Glutamatergic neuron (in vitro differentiated cells): Measurements from ENCODE around the gene SERINC4. TPM values are rescaled to one million over a fixed set of nuclear protein-coding genes. Genes with fewer than 3 reads are reported as not detected.

Experiments used
- DNase-seq: peaks from one replicate; pipeline ENCODE4 v3.0.0; 2022
- H3K27ac Mint-ChIP-seq: one replicate; pipeline ENCODE4 v1.8.0; 2020; ENCODE audit warnings: mild to moderate bottlenecking, mixed read lengths, inconsistent platforms; ENCODE audit not compliant: unreplicated experiment
- H3K27me3 Mint-ChIP-seq: one replicate; pipeline ENCODE4 v1.8.0; 2020; ENCODE audit warnings: mild to moderate bottlenecking, moderate library complexity, mixed read lengths, inconsistent platforms; ENCODE audit not compliant: unreplicated experiment
- H3K36me3 Mint-ChIP-seq: one replicate; pipeline ENCODE4 v1.8.0; 2020; ENCODE audit warnings: mild to moderate bottlenecking, mixed read lengths, inconsistent platforms; ENCODE audit not compliant: unreplicated experiment
- H3K4me1 Mint-ChIP-seq: one replicate; pipeline ENCODE4 v1.8.0; 2020; ENCODE audit warnings: mild to moderate bottlenecking, low read depth, mixed read lengths, inconsistent platforms; ENCODE audit not compliant: unreplicated experiment
- H3K4me3 Mint-ChIP-seq: one replicate; pipeline ENCODE4 v1.8.0; 2020; ENCODE audit warnings: mild to moderate bottlenecking, mixed read lengths, inconsistent platforms; ENCODE audit not compliant: unreplicated experiment
- H3K9me3 Mint-ChIP-seq: one replicate; pipeline ENCODE4 v1.8.0; 2020; ENCODE audit warnings: mild to moderate bottlenecking, moderate library complexity, mixed read lengths, inconsistent platforms; ENCODE audit not compliant: unreplicated experiment
- total RNA-seq: library from RNA; stranded (reverse); fragmentation: NEBNext Ultra II Directional; extraction: Animal tissue kit (Norgen Biotek cat#: 25700); gene quantifications from one replicate; pipeline ENCODE4 v1.2.1, GENCODE V29; 2021; ENCODE audit not compliant: unreplicated experiment
- TF ChIP-seq, protein P1 (sequence below): fragments of 200-600 bp; sonication (generic); IDR thresholded peaks from one replicate; pipeline ENCODE4 v1.5.0; 2021; ENCODE audit not compliant: partially characterized antibody, unreplicated experiment

The SERINC4 gene
- total RNA-seq, 1 donor from 2014 or later = not detected

DNA sequence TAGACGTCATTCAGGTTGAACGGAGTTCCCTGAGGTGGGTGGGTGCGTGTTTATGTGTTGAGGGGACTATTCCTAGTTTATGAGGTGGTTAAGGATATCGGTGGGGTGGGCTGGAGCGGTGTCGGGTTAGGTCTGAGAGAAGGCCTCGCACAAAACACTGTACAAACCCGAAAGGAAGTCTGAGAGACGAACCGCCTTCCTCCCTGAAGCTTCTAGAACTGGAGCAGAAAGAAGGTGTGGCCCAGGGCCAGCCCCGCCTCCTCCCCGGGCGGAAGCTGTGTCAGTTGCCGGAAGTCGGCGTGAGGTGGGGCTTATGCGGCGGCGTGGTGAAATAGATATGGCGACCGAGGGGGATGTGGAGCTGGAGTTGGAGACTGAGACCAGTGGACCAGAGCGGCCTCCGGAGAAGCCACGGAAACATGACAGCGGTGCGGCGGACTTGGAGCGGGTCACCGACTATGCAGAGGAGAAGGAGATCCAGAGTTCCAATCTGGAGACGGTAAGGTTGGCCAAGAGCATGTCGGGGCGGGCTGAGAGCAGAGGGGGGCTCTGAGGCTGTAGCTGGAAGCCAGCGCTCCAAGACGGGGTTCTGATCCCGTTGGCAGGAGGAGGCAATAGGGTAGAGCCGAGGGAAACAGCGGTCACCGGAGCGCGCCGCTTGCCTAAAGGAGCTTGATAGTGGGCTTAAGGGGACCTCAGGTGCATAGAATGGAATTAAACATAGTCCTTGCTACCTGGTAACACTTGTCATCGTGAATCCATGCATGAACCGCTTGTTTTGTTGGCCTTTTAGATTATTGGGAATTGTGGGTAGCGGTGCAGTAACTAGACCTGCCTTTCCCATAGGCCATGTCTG lies 494 bp upstream of the SERINC4 start, which contains the start of gene HYPK:
HYPK (plus strand) TSS at position 314 of the 856 bp plus-strand sequence; CDS start at position 338, 24 bp downstream.
- peaks cover 7% of the 10 kb centered on the region for H3K9me3 Mint-ChIP-seq
- peaks cover 9% of the 10 kb centered on the region for H3K27me3 Mint-ChIP-seq
- peak within 1 kb of the TSS; percentile 97 for H3K27ac Mint-ChIP-seq
- H3K36me3 Mint-ChIP-seq = peaks cover 4% of the 10 kb centered on the region
- H3K4me1 Mint-ChIP-seq = peaks cover 15% of the 10 kb centered on the region
- TF ChIP-seq, protein P1, sequence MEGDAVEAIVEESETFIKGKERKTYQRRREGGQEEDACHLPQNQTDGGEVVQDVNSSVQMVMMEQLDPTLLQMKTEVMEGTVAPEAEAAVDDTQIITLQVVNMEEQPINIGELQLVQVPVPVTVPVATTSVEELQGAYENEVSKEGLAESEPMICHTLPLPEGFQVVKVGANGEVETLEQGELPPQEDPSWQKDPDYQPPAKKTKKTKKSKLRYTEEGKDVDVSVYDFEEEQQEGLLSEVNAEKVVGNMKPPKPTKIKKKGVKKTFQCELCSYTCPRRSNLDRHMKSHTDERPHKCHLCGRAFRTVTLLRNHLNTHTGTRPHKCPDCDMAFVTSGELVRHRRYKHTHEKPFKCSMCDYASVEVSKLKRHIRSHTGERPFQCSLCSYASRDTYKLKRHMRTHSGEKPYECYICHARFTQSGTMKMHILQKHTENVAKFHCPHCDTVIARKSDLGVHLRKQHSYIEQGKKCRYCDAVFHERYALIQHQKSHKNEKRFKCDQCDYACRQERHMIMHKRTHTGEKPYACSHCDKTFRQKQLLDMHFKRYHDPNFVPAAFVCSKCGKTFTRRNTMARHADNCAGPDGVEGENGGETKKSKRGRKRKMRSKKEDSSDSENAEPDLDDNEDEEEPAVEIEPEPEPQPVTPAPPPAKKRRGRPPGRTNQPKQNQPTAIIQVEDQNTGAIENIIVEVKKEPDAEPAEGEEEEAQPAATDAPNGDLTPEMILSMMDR = no peak
- H3K4me3 Mint-ChIP-seq = peak within 1 kb of the TSS; percentile 100
- peak; percentile 91 for DNase-seq

DNA sequence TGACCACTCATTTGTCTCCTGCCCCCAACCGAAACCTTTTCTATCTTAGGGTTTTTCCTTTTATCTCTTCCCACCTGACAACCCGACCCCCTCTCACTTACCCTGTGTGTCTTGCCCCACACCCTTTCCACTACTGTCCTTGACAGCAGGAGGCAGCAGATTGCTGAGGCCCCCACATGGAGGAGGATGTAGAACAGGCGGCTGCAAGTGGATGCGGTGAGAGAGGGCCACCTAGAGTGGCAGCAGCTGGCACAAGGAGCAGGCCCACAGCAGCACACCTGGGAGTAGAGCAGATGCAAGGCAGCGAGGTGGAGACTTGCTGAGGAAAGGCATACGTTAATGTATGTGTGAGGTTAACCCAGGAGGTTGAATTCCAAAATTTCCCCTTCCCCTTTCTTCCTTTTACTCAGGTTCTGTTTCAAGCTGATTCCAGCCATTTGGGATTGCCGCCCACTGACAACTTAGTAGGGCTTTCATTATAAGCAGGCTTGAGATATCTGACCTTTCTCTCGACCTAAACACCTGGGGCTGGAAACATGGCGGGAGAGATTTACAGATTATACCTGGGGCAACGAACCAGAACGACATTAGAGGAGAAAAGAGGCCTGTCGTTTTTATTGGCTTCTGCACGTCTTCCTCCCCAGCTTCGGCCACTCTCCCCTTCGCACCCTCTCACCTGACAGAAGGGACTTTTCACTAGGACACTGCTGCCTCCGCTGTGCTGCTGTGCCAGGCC lies 643 bp downstream of the SERINC4 start:
- TF ChIP-seq, protein P1 = no peak
- H3K36me3 Mint-ChIP-seq = peaks cover 6% of the 10 kb centered on the region
- H3K27me3 Mint-ChIP-seq = peaks cover 9% of the 10 kb centered on the region
- H3K4me3 Mint-ChIP-seq = peak overlapping the region; percentile 100
- peaks cover 19% of the 10 kb centered on the region for H3K4me1 Mint-ChIP-seq
- DNase-seq = no peak
- peak overlapping the region; percentile 97 for H3K27ac Mint-ChIP-seq
- peaks cover 7% of the 10 kb centered on the region for H3K9me3 Mint-ChIP-seq

DNA sequence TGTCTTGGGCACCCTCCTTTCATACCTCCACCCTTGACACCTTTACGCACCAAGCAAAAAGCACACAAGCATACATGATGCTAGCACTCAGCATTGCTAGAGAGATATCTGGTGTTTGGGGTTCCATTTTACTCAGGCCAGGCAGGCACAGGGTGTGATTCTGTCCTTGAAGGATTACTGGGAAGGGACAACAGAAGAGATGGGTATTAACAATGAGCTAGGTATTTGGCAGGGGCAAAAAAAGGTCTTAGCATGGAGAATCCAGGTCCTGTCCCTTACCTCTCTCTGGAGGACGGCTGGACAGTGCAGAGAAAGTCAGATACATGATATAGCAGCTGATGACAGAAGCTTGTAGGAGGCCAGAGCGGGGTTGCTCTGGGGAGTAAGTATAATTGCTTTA lies 3.5 kb downstream of the SERINC4 start:
- H3K27ac Mint-ChIP-seq = peak overlapping the region; percentile 10
- peaks cover 13% of the 10 kb centered on the region for H3K27me3 Mint-ChIP-seq

DNA sequence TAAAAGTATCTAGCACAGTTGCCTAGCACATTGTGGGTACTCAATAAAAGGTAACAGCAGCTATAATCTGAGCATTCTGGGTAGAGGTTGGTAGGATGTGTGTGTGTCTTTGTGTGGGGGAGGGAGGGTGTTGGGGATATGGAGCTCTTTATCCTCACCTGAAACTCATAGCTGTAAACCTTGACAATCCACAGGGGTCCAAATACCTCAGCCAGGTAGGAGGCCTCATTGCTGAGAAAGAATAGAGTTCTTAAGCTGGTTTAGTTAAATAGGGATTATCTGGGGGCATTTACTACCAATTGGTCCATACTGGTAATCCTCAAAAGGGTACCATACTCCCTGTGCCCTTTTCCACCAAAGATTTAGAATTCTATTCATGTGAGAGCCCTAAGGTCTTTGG lies 4.0 kb downstream of the SERINC4 start:
- peaks cover 11% of the 10 kb centered on the region for H3K27me3 Mint-ChIP-seq
- peaks cover 10% of the 10 kb centered on the region for H3K36me3 Mint-ChIP-seq
- DNase-seq = no peak
- TF ChIP-seq, protein P1 = no peak
- no peak overlapping the region for H3K27ac Mint-ChIP-seq
- H3K4me1 Mint-ChIP-seq = peaks cover 26% of the 10 kb centered on the region
- peaks cover 18% of the 10 kb centered on the region for H3K9me3 Mint-ChIP-seq
- no peak overlapping the region for H3K4me3 Mint-ChIP-seq

More for the DNA sequence above, 3.5 kb downstream of the SERINC4 start:
- H3K36me3 Mint-ChIP-seq = peaks cover 10% of the 10 kb centered on the region
- peaks cover 30% of the 10 kb centered on the region for H3K4me1 Mint-ChIP-seq
- no peak overlapping the region for H3K4me3 Mint-ChIP-seq
- no peak for DNase-seq
- TF ChIP-seq, protein P1 = no peak
- peaks cover 15% of the 10 kb centered on the region for H3K9me3 Mint-ChIP-seq
